Gastroesophageal sphincter (tissue), 4 donors: Measurements from ENCODE around the gene EHMT2. TPM values are rescaled to one million over a fixed set of nuclear protein-coding genes. Genes with fewer than 3 reads are reported as not detected.

Experiments used
- ATAC-seq: fragments of 150-250 bp; one replicate; pipeline ENCODE4 v1.9.1; 2016; ENCODE audit warnings: mild to moderate bottlenecking, moderate library complexity
- H3K27ac ChIP-seq, 4 donors: fragments of 200-600 bp; sonication (generic) in 3 of 4; 1 replicate in 3 of 4; 2 replicates in 1 of 4; pipeline ENCODE4 v1.5.1; 2016 to 2019
- H3K27me3 ChIP-seq: fragments of 200-600 bp; sonication (generic); one replicate; pipeline ENCODE4 v1.5.1; 2019
- H3K36me3 ChIP-seq, 2 donors: fragments of 200-600 bp; sonication (generic); one replicate each; pipeline ENCODE4 v1.5.1; 2019; ENCODE audit warnings: control low read depth in 1 of 2
- H3K4me1 ChIP-seq, 3 donors: fragments of 200-600 bp; sonication (generic); 1 replicate in 2 of 3; 2 replicates in 1 of 3; pipeline ENCODE4 v1.5.1; 2016 to 2019; ENCODE audit warnings: control low read depth in 2 of 3
- H3K4me3 ChIP-seq, 2 donors: fragments of 200-600 bp; sonication (generic); one replicate each; pipeline ENCODE4 v1.5.1; 2019; ENCODE audit warnings: mild to moderate bottlenecking in 1 of 2, moderate library complexity in 1 of 2
- H3K9me3 ChIP-seq, 3 donors: fragments of 200-600 bp; sonication (generic); one replicate each; pipeline ENCODE4 v1.5.1; 2017 to 2019; ENCODE audit warnings: control low read depth in 2 of 3
- CTCF ChIP-seq, 4 experiments: fragments of 200-600 bp in 2 of 4; fragments of 450-650 bp in 2 of 4; sonication (generic) in 1 of 4; IDR thresholded peaks; one replicate each; pipeline ENCODE4 v1.5.1; 2017 to 2019; ENCODE audit warnings: antibody characterized with exemption in 4 of 4, mild to moderate bottlenecking in 2 of 4, moderate library complexity in 2 of 4
- EP300 ChIP-seq: sonication (generic); formaldehyde crosslinking; IDR thresholded peaks from one replicate; pipeline ENCODE4 v1.6.1; 2017; ENCODE audit warnings: antibody characterized with exemption, mild to moderate bottlenecking
- POLR2A ChIP-seq, 2 donors: fragments of 450-650 bp; IDR thresholded peaks; one replicate each; pipeline ENCODE4 v1.6.1; 2017; ENCODE audit warnings: antibody characterized with exemption in 2 of 2, mild to moderate bottlenecking in 2 of 2, moderate library complexity in 1 of 2
- POLR2AphosphoS5 ChIP-seq: sonication (generic); formaldehyde crosslinking; IDR thresholded peaks from one replicate; pipeline ENCODE4 v1.6.1; 2017; ENCODE audit warnings: antibody characterized with exemption
- WGBS, 2 donors: methylation state at CpG; one replicate each; pipeline ENCODE4 v1.1.5; 2018; ENCODE audit warnings: low coverage in 1 of 2; 5-methylcytosine and 5-hydroxymethylcytosine counted together
- total RNA-seq, 4 donors: library from RNA; depleted of rRNA; stranded (reverse); fragments of >200 nt; gene quantifications; one replicate each; pipeline ENCODE4 v1.1.0, GENCODE V29; 2016

Gene EHMT2
- total RNA-seq, 4 donors from 2014 or later = 29.5 to 43.4 (median 35.5) TPM

- H3K27ac ChIP-seq = no peak overlapping the region
Measured at GRCh38 chr6:31877651-31878161, 19.8 kb downstream of the EHMT2 start.

GRCh38 chr6:31877125-31877650 lies 20.3 kb downstream of the EHMT2 start:
- no peak for ATAC-seq
- 50 to 100% methylated on average over 1 to 2 of the region's 3 CpGs for WGBS, 2 donors
- peaks cover 0 to 28% of the 10 kb centered on the region in 2 donors for H3K36me3 ChIP-seq
- no peaks in the 10 kb centered on the region for H3K4me1 ChIP-seq
- H3K9me3 ChIP-seq = no peaks in the 10 kb centered on the region
- TF ChIP-seq POLR2AphosphoS5 (no peak), EP300 (no peak), POLR2A (IDR thresholded peaks at IDR 0.05) (no peak), CTCF (IDR thresholded peaks at IDR 0.05) (no peak)
- H3K27ac ChIP-seq = no peak overlapping the region
- no peak overlapping the region for H3K4me3 ChIP-seq
- no peaks in the 10 kb centered on the region for H3K27me3 ChIP-seq

More at GRCh38 chr6:31877651-31878161, 19.8 kb downstream of the EHMT2 start:
- 80% methylated on average over 2 of the region's 10 CpGs; no CpG with 5 or more reads in 1 of the 2 donors for WGBS, 2 donors
- no peak for TF ChIP-seq EP300
- no peak for TF ChIP-seq CTCF (IDR thresholded peaks at IDR 0.05)
- TF ChIP-seq POLR2AphosphoS5 = no peak
- no peak for TF ChIP-seq POLR2A (IDR thresholded peaks at IDR 0.05)
- Histone ChIP-seq H3K9me3 (no peaks in the 10 kb centered on the region), H3K4me1 (no peaks in the 10 kb centered on the region), H3K4me3 (no peak overlapping the region), H3K27me3 (no peaks in the 10 kb centered on the region), H3K36me3 (peaks cover 0 to 34% of the 10 kb centered on the region in 2 donors)
- ATAC-seq = no peak

DNA sequence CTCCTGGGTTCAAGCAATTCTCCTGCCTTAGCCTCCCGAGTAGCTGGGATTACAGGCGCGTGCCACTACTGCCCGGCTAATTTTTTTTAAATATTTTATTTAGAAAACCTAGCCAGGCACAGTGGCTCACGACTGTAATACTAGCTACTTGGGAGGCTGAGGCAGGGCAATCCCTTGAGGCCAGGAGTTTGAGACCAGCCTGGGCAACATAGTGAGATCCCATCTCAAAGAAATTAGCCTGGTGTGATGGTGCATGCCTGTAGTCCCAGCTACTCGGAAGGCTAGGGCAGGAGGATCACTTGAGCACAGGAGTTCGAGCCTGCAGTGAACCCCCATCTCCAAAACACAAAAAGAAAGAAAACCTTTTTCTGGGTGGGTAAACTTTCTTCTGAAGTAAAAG lies 21.1 kb downstream of the EHMT2 start:
- TF ChIP-seq POLR2AphosphoS5 (no peak), EP300 (no peak), POLR2A (IDR thresholded peaks at IDR 0.05) (no peak), CTCF (IDR thresholded peaks at IDR 0.05) (no peak)
- peaks cover 0 to 20% of the 10 kb centered on the region in 2 donors for H3K36me3 ChIP-seq
- 82 to 85% methylated on average over 5 of the region's 7 CpGs for WGBS, 2 donors
- H3K9me3 ChIP-seq = no peaks in the 10 kb centered on the region
- peaks cover 5% of the 10 kb centered on the region for H3K27me3 ChIP-seq
- no peak overlapping the region for H3K27ac ChIP-seq
- H3K4me3 ChIP-seq = no peak overlapping the region
- no peak for ATAC-seq
- H3K4me1 ChIP-seq = no peaks in the 10 kb centered on the region

GRCh38 chr6:31875877-31876276 lies 21.6 kb downstream of the EHMT2 start:
- Histone ChIP-seq H3K4me3 (no peak overlapping the region), H3K36me3 (peaks cover 0 to 15% of the 10 kb centered on the region in 2 donors), H3K27me3 (peaks cover 7% of the 10 kb centered on the region), H3K9me3 (no peaks in the 10 kb centered on the region), H3K4me1 (no peaks in the 10 kb centered on the region), H3K27ac (no peak overlapping the region)
- TF ChIP-seq CTCF (IDR thresholded peaks at IDR 0.05) = no peak
- TF ChIP-seq POLR2A (IDR thresholded peaks at IDR 0.05) = no peak
- no peak for TF ChIP-seq EP300
- TF ChIP-seq POLR2AphosphoS5 = no peak
- ATAC-seq = no peak
- 50 to 93% methylated on average over 4 to 5 of the region's 5 CpGs for WGBS, 2 donors
